Parathyroid adenoma (tissue), 2 donors: ENCODE results near the gene MRM1.

ENCODE experiments used
- H2AFZ ChIP-seq: fragments of 300-600 bp; sonication (generic); one replicate; pipeline ENCODE4 v1.7.0; 2017; ENCODE audit warnings: antibody characterized with exemption, mild to moderate bottlenecking
- H3K27ac ChIP-seq: fragments of 300-600 bp; sonication (generic); one replicate; pipeline ENCODE4 v1.7.0; 2017
- H3K27me3 ChIP-seq: fragments of 300-600 bp; sonication (generic); one replicate; pipeline ENCODE4 v1.7.0; 2017; ENCODE audit warnings: low read length; ENCODE audit not compliant: control insufficient read depth, insufficient read depth
- H3K36me3 ChIP-seq: fragments of 300-600 bp; sonication (generic); one replicate; pipeline ENCODE4 v1.7.0; 2017; ENCODE audit warnings: low read length; ENCODE audit not compliant: control insufficient read depth, insufficient read depth
- H3K4me1 ChIP-seq: fragments of 300-600 bp; sonication (generic); one replicate; pipeline ENCODE4 v1.7.0; 2017; ENCODE audit warnings: control low read depth
- H3K4me2 ChIP-seq: fragments of 300-600 bp; sonication (generic); one replicate; pipeline ENCODE4 v1.7.0; 2017; ENCODE audit warnings: low read length
- H3K4me3 ChIP-seq: fragments of 300-600 bp; sonication (generic); one replicate; pipeline ENCODE4 v1.7.0; 2017; ENCODE audit warnings: low read depth, low read length
- H3K79me2 ChIP-seq: fragments of 300-600 bp; sonication (generic); one replicate; pipeline ENCODE4 v1.7.0; 2017; ENCODE audit warnings: control low read depth
- H3K9ac ChIP-seq: fragments of 300-600 bp; sonication (generic); one replicate; pipeline ENCODE4 v1.7.0; 2017; ENCODE audit warnings: mild to moderate bottlenecking
- H3K9me3 ChIP-seq: fragments of 300-600 bp; sonication (generic); one replicate; pipeline ENCODE4 v1.7.0; 2017; ENCODE audit warnings: low read length; ENCODE audit not compliant: control insufficient read depth
- CTCF ChIP-seq: fragments of 300-600 bp; sonication (generic); IDR thresholded peaks from one replicate; pipeline ENCODE4 v1.7.0; 2017; ENCODE audit warnings: antibody characterized with exemption, mild to moderate bottlenecking
- donor health status: primary hyperparathyroidism.

Gene MRM1

DNA sequence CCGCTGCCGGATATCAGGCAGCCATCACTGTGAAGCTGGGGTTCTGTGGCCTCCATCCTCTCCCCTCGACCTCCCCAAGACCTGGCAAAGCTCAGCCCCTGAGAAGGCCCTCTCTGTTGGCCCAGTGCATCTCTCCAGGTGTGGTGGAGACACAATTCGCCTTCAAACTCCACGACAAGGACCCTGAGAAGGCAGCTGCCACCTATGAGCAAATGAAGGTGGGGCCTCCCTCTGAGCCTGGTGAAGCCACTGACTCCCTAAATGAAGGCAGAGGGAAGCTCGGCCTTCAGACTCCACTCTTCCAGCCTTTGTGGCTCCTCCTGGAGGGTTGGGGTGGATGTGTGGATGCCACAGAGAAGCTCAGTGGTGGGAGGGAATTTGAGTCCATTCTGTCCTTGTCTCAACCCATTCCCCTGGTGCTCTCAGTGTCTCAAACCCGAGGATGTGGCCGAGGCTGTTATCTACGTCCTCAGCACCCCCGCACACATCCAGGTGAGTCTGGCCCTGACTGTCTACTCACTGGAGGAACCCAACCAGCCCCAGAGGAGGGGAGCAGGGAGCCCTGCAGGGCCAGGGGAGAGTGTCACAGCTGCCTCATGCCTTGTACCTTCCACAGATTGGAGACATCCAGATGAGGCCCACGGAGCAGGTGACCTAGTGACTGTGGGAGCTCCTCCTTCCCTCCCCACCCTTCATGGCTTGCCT is 1.7 kb upstream of the MRM1 start:
- Histone ChIP-seq H2AFZ (no peak overlapping the region), H3K4me2 (no peak overlapping the region), H3K4me1 (peaks cover 12% of the 10 kb centered on the region), H3K4me3 (no peak overlapping the region), H3K79me2 (peaks cover 3% of the 10 kb centered on the region), H3K36me3 (no peaks in the 10 kb centered on the region), H3K27me3 (no peaks in the 10 kb centered on the region), H3K9me3 (no peaks in the 10 kb centered on the region), H3K27ac (no peak overlapping the region), H3K9ac (no peak overlapping the region)
- no peak for TF ChIP-seq CTCF

DNA sequence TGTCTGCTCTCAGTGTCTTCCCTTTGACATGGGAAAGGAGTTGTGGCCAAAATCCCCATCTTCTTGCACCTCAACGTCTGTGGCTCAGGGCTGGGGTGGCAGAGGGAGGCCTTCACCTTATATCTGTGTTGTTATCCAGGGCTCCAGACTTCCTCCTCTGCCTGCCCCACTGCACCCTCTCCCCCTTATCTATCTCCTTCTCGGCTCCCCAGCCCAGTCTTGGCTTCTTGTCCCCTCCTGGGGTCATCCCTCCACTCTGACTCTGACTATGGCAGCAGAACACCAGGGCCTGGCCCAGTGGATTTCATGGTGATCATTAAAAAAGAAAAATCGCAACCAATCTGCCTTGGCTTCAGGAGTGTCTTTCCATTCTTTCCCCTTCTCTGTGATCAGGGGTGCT is 918 bp upstream of the MRM1 start:
- H3K27me3 ChIP-seq, result no peaks in the 10 kb centered on the region
- H3K27ac ChIP-seq, result peak overlapping the region; percentile 70
- no peak overlapping the region for H3K9ac ChIP-seq
- TF ChIP-seq CTCF, result no peak
- H3K79me2 ChIP-seq, result peaks cover 3% of the 10 kb centered on the region
- H2AFZ ChIP-seq, result peak overlapping the region; percentile 97
- H3K36me3 ChIP-seq, result no peaks in the 10 kb centered on the region
- peak overlapping the region; percentile 64 for H3K4me2 ChIP-seq
- H3K4me1 ChIP-seq, result peaks cover 12% of the 10 kb centered on the region
- no peak overlapping the region for H3K4me3 ChIP-seq
- no peaks in the 10 kb centered on the region for H3K9me3 ChIP-seq

DNA sequence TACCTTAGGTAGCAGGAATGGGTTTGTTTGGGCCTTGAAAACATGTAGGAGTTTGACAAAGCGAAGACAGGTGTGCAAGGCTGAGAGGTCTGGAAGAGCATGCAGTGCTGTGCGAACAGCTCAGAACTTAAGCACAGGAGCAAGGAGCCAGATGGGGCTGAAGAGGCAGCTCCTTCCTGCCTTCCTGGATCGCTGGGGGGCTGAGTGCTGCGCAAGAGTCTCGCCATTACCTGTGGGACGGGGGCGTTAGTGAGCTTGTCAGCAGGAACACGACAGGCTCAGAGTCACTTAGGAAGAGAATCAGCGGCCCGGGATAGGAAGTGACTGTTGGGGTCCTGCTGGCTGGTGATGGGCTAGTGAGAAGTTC is 464 bp upstream of the MRM1 start:
- TF ChIP-seq CTCF, result no peak
- Histone ChIP-seq H3K9me3 (no peaks in the 10 kb centered on the region), H3K4me2 (peak overlapping the region; percentile 64), H3K27ac (peak overlapping the region; percentile 70), H3K4me3 (peak overlapping the region; percentile 60), H3K9ac (no peak overlapping the region), H3K27me3 (no peaks in the 10 kb centered on the region), H3K36me3 (no peaks in the 10 kb centered on the region), H2AFZ (peak overlapping the region; percentile 97), H3K79me2 (peaks cover 3% of the 10 kb centered on the region), H3K4me1 (peaks cover 12% of the 10 kb centered on the region)

GRCh38 chr17:36602030-36602748 is 806 bp downstream of the MRM1 start:
- Histone ChIP-seq H3K9ac (peak overlapping the region; percentile 33), H3K9me3 (no peaks in the 10 kb centered on the region), H2AFZ (peak overlapping the region; percentile 97), H3K36me3 (no peaks in the 10 kb centered on the region), H3K27ac (peak overlapping the region; percentile 70), H3K4me3 (peak overlapping the region; percentile 60), H3K4me2 (peak overlapping the region; percentile 64), H3K79me2 (peaks cover 3% of the 10 kb centered on the region), H3K4me1 (peaks cover 12% of the 10 kb centered on the region), H3K27me3 (no peaks in the 10 kb centered on the region)
- no peak for TF ChIP-seq CTCF
